B cell (primary cell): ENCODE results near the gene LATS2. TPM values are rescaled to one million over a fixed set of nuclear protein-coding genes. Genes with fewer than 3 reads are reported as not detected.

ENCODE experiments used
- ATAC-seq: fragments of 200-7000 bp; cut with Tn5 transposase; one replicate; pipeline ENCODE4 v1.10.0; 2021; ENCODE audit warnings: low read depth, mild to moderate bottlenecking, moderate number of reproducible peaks, moderate library complexity
- CTCF ChIA-PET: fragments of 350-600 bp; sonication (Branson Sonifier 250); formaldehyde crosslinking; loops from one replicate; lab custom pipeline; 2021; ENCODE audit warnings: antibody characterized with exemption, inconsistent platforms; lab: Charles Lee
- POLR2A ChIA-PET: fragments of 350-600 bp; sonication (Branson Sonifier 250); formaldehyde crosslinking; loops from one replicate; lab custom pipeline; 2021; ENCODE audit warnings: antibody characterized with exemption; lab: Charles Lee
- DNase-seq: peaks from one replicate; pipeline ENCODE4 v3.0.0; 2013
- H2AFZ ChIP-seq: 2 replicates; pipeline ENCODE4 v1.6.1; 2012; ENCODE audit warnings: mild to moderate bottlenecking, low read depth, low read length; ENCODE audit not compliant: insufficient read depth, poor library complexity, severe bottlenecking
- H3K27ac ChIP-seq, 2 donors: 1 replicate in 1 of 2; 2 replicates in 1 of 2; pipeline ENCODE4 v1.5.1; 2012 to 2013; ENCODE audit warnings: low read length in 2 of 2, mild to moderate bottlenecking in 2 of 2, moderate library complexity in 1 of 2
- H3K27me3 ChIP-seq, 4 experiments: fragments of 200-600 bp in 1 of 4; sonication (generic) in 1 of 4; replicated peaks in 1 of 4; 1 replicate in 2 of 4; 2 replicates in 2 of 4; pipeline versions ENCODE4 v1.6.1 to v1.7.0; 2013 to 2016; ENCODE audit warnings: low read length in 3 of 4, mild to moderate bottlenecking in 2 of 4, mixed read lengths in 1 of 4, moderate library complexity in 1 of 4; ENCODE audit not compliant: insufficient read depth in 4 of 4, control insufficient read depth in 3 of 4; ENCODE audit errors: control extremely low read depth in 1 of 4
- H3K36me3 ChIP-seq, 2 experiments: replicated peaks in 1 of 2; 1 replicate in 1 of 2; 2 replicates in 1 of 2; pipeline versions ENCODE4 v1.6.1 to v1.7.1; 2013; ENCODE audit warnings: low read length in 1 of 2; ENCODE audit not compliant: insufficient read depth in 2 of 2, control insufficient read depth in 1 of 2; ENCODE audit errors: control extremely low read depth in 1 of 2, extremely low read depth in 1 of 2
- H3K4me1 ChIP-seq, 2 donors: fragments of 200-600 bp in 1 of 2; sonication (generic) in 1 of 2; 1 replicate in 1 of 2; 2 replicates in 1 of 2; pipeline versions ENCODE4 v1.5.1 to v1.6.1; 2013 to 2017; ENCODE audit warnings: low read length in 2 of 2; ENCODE audit not compliant: control insufficient read depth in 2 of 2, insufficient read depth in 2 of 2
- H3K4me2 ChIP-seq: replicated peaks from 2 replicates; pipeline ENCODE3; 2012; ENCODE audit warnings: mild to moderate bottlenecking, low read depth, low read length; ENCODE audit not compliant: poor library complexity, severe bottlenecking
- H3K4me3 ChIP-seq, 5 experiments: fragments of 200-600 bp in 1 of 5; sonication (generic) in 1 of 5; 1 replicate in 3 of 5; 2 replicates in 2 of 5; pipeline versions ENCODE4 v1.5.1 to v1.7.0; 2011 to 2016; ENCODE audit warnings: low read length in 4 of 5, mild to moderate bottlenecking in 4 of 5, low read depth in 2 of 5, control low read depth in 1 of 5, moderate library complexity in 1 of 5; ENCODE audit not compliant: insufficient read depth in 1 of 5; ENCODE audit errors: control extremely low read depth in 1 of 5, extremely low read depth in 1 of 5
- H3K79me2 ChIP-seq: fragments of 200-600 bp; sonication (generic); one replicate; pipeline ENCODE4 v1.6.0; 2016; ENCODE audit warnings: low read length; ENCODE audit not compliant: control insufficient read depth, insufficient read depth
- H3K9ac ChIP-seq: fragments of 200-600 bp; sonication (generic); 2 replicates; pipeline ENCODE4 v1.6.1; 2017; ENCODE audit warnings: mild to moderate bottlenecking, low read length, moderate library complexity
- H3K9me3 ChIP-seq, 3 donors: one replicate each; pipeline versions ENCODE4 v1.6.1 to v1.7.1; 2013; ENCODE audit warnings: low read length in 2 of 3; ENCODE audit not compliant: control insufficient read depth in 2 of 3, insufficient read depth in 1 of 3; ENCODE audit errors: control extremely low read depth in 1 of 3
- H4K20me1 ChIP-seq: 2 replicates; pipeline ENCODE4 v1.6.0; 2012; ENCODE audit warnings: mild to moderate bottlenecking, low read length; ENCODE audit not compliant: insufficient read depth, control insufficient read depth, poor library complexity, severe bottlenecking
- H3K27ac Mint-ChIP-seq: one replicate; pipeline ENCODE4 v1.8.0; 2021; ENCODE audit warnings: mixed read lengths
- H3K27me3 Mint-ChIP-seq: one replicate; pipeline ENCODE4 v1.8.0; 2021; ENCODE audit warnings: mixed read lengths
- H3K4me1 Mint-ChIP-seq: one replicate; pipeline ENCODE4 v1.8.0; 2021; ENCODE audit warnings: mixed read lengths
- H3K4me3 Mint-ChIP-seq: one replicate; pipeline ENCODE4 v1.8.0; 2021; ENCODE audit warnings: mixed read lengths
- H3K9me3 Mint-ChIP-seq: one replicate; pipeline ENCODE4 v1.8.0; 2022; ENCODE audit warnings: mixed read lengths; ENCODE audit not compliant: insufficient read depth
- CTCF ChIP-seq: fragments of 200-600 bp; IDR thresholded peaks from one replicate; pipeline ENCODE4 v1.8.0; 2022; ENCODE audit warnings: antibody characterized with exemption, mild to moderate bottlenecking
- EZH2 ChIP-seq: IDR thresholded peaks from 2 replicates; pipeline ENCODE4 v1.6.1; 2012; ENCODE audit warnings: borderline replicate concordance, low read depth, mild to moderate bottlenecking, moderate library complexity, low read length; ENCODE audit not compliant: insufficient read depth, poor library complexity, severe bottlenecking
- WGBS: methylation state at CpG from one replicate; pipeline ENCODE4 v1.1.5; 2013; ENCODE audit warnings: missing lambda C conversion rate; ENCODE audit not compliant: insufficient coverage; 5-methylcytosine and 5-hydroxymethylcytosine counted together
- intact Hi-C: fragments of 100-400 bp; cut with micrococcal nuclease; formaldehyde crosslinking; loops from one replicate; pipeline ENCODE4 v1.10.0; 2022
- polyA plus RNA-seq: library from polyadenylated mRNA; depleted of rRNA; stranded (reverse); fragments of >200 nt; gene quantifications from 2 replicates; pipeline ENCODE4 v1.2.3, GENCODE V29; 2012
- total RNA-seq, 2 donors: library from RNA; stranded (reverse); fragments of 120-200 nt in 1 of 2; gene quantifications; 1 replicate in 1 of 2; 2 replicates in 1 of 2; pipeline versions ENCODE4 v1.2.3 to v1.2.4, GENCODE V29; 2013 to 2022

LATS2 gene
- total and polyA plus RNA-seq, 2 donors (not counting 1 experiment from before 2014, with no cell fraction given) = 1.9 to 2.7 TPM

- ChIA-PET CTCF (no interaction called here), POLR2A (no interaction called here)
- no peak overlapping the region for H3K4me3 ChIP-seq
- TF ChIP-seq CTCF (no peak), EZH2 (no peak)
- peaks cover 11 to 15% of the 10 kb centered on the region in 2 donors for H3K4me1 ChIP-seq
- intact Hi-C loops = no loop called here
- H3K79me2 ChIP-seq = no peaks in the 10 kb centered on the region
- H4K20me1 ChIP-seq = no peaks in the 10 kb centered on the region
- peaks cover 0 to 15% (median 6%) of the 10 kb centered on the region in 4 experiments for H3K27me3 ChIP-seq
- no CpG with 5 or more reads among the region's 3 CpGs for whole genome bisulfite sequencing
- H3K9me3 ChIP-seq = no peaks in the 10 kb centered on the region
- no peak overlapping the region for H3K4me3 Mint-ChIP-seq
- no peak overlapping the region for H3K4me2 ChIP-seq
- H3K9me3 Mint-ChIP-seq = no peaks in the 10 kb centered on the region
- H3K27me3 Mint-ChIP-seq = peaks cover 23% of the 10 kb centered on the region
- no peak for ATAC-seq
- no peaks in the 10 kb centered on the region for H3K36me3 ChIP-seq
- H3K27ac Mint-ChIP-seq = no peak overlapping the region
- peaks cover 15% of the 10 kb centered on the region for H3K4me1 Mint-ChIP-seq
- H2AFZ ChIP-seq = no peak overlapping the region
- no peak for DNase-seq
- H3K27ac ChIP-seq = no peak overlapping the region
- no peak overlapping the region for H3K9ac ChIP-seq
These were observed 17.8 kb upstream of the LATS2 start for GRCh38 chr13:21079221-21079620.

- Mint-ChIP-seq H3K4me1 (peaks cover 15% of the 10 kb centered on the region), H3K9me3 (no peaks in the 10 kb centered on the region), H3K27me3 (peaks cover 23% of the 10 kb centered on the region), H3K27ac (no peak overlapping the region), H3K4me3 (no peak overlapping the region)
- POLR2A ChIA-PET = no interaction called here
- WGBS = 94% methylated on average over 3 of the region's 4 CpGs
- Histone ChIP-seq H3K79me2 (no peaks in the 10 kb centered on the region), H3K27ac (no peak overlapping the region), H3K9me3 (no peaks in the 10 kb centered on the region), H3K4me1 (peaks cover 11 to 15% of the 10 kb centered on the region in 2 donors), H3K27me3 (peaks cover 0 to 20% (median 6%) of the 10 kb centered on the region in 4 experiments), H3K4me3 (no peak overlapping the region), H4K20me1 (no peaks in the 10 kb centered on the region), H3K4me2 (no peak overlapping the region), H2AFZ (no peak overlapping the region), H3K9ac (no peak overlapping the region), H3K36me3 (no peaks in the 10 kb centered on the region)
- ATAC-seq = no peak
- intact Hi-C loops = no loop called here
- no peak for TF ChIP-seq EZH2
- no peak for TF ChIP-seq CTCF
- CTCF ChIA-PET = no interaction called here
- DNase-seq = no peak
These were observed 17.1 kb upstream of the LATS2 start for GRCh38 chr13:21078501-21078900.
